DOHH2 (cell line): ENCODE measurements around the gene PCNX2.
A peak's percentile ranks its signal among the peaks of the same experiment; 100 is the strongest.

ENCODE experiments used
- H3F3A ChIP-seq: fragments of 200-600 bp; sonication (generic), shearing (Covaris generic); 2 replicates; pipeline ENCODE4 v1.6.0; 2016; ENCODE audit warnings: antibody characterized with exemption, mild to moderate bottlenecking; ENCODE audit not compliant: control insufficient read depth, insufficient read depth
- H3K27ac ChIP-seq: fragments of 200-600 bp; sonication (generic); 2 replicates; pipeline ENCODE4 v1.5.1; 2014; ENCODE audit warnings: low read depth, mild to moderate bottlenecking, low read length, moderate library complexity
- H3K27me3 ChIP-seq: fragments of 200-600 bp; sonication (generic); 2 replicates; pipeline ENCODE4 v1.6.1; 2014; ENCODE audit warnings: mild to moderate bottlenecking, low read length, mixed read lengths; ENCODE audit not compliant: control insufficient read depth
- H3K36me3 ChIP-seq: fragments of 200-600 bp; sonication (generic); 2 replicates; pipeline ENCODE4 v1.6.1; 2014; ENCODE audit warnings: mild to moderate bottlenecking, low read length, moderate library complexity, mixed read lengths; ENCODE audit not compliant: control insufficient read depth
- H3K4me1 ChIP-seq: fragments of 200-600 bp; sonication (generic); 2 replicates; pipeline ENCODE4 v1.6.1; 2014; ENCODE audit warnings: mild to moderate bottlenecking, low read length, mixed read lengths; ENCODE audit not compliant: control insufficient read depth
- H3K4me2 ChIP-seq: fragments of 200-600 bp; sonication (generic); 2 replicates; pipeline ENCODE4 v1.6.0; 2014; ENCODE audit warnings: mild to moderate bottlenecking, low read length, moderate library complexity
- H3K4me3 ChIP-seq: fragments of 200-600 bp; sonication (generic); 2 replicates; pipeline ENCODE4 v1.5.1; 2014; ENCODE audit warnings: mild to moderate bottlenecking, low read length, mixed read lengths
- H3K79me2 ChIP-seq: fragments of 200-600 bp; sonication (generic); 2 replicates; pipeline ENCODE4 v1.6.1; 2014; ENCODE audit warnings: mild to moderate bottlenecking, low read length, mixed read lengths; ENCODE audit not compliant: control insufficient read depth
- H3K9me2 ChIP-seq: fragments of 200-600 bp; sonication (generic); replicated peaks from 2 replicates; pipeline ENCODE4 v1.6.1; 2014; ENCODE audit warnings: mild to moderate bottlenecking, low read length, mixed read lengths; ENCODE audit not compliant: control insufficient read depth
- H3K9me3 ChIP-seq: fragments of 200-600 bp; sonication (generic); 2 replicates; pipeline ENCODE4 v1.6.1; 2014; ENCODE audit warnings: antibody characterized with exemption, low read length, mixed read lengths; ENCODE audit not compliant: control insufficient read depth, insufficient read depth
- H4K20me1 ChIP-seq: fragments of 200-600 bp; sonication (generic); 2 replicates; pipeline ENCODE4 v1.6.0; 2014; ENCODE audit warnings: low read depth, mild to moderate bottlenecking, antibody characterized with exemption, low read length, moderate library complexity; ENCODE audit not compliant: control insufficient read depth, insufficient read depth
- CTCF ChIP-seq: fragments of 200-600 bp; sonication (generic); IDR thresholded peaks from one replicate; pipeline ENCODE4 v1.5.1; 2014; ENCODE audit warnings: antibody characterized with exemption, mild to moderate bottlenecking, low read depth, low read length; ENCODE audit not compliant: poor library complexity, severe bottlenecking
- EZH2phosphoT487 ChIP-seq: fragments of 200-600 bp; sonication (generic); IDR thresholded peaks from 2 replicates; pipeline ENCODE4 v1.6.1; 2017; ENCODE audit warnings: borderline replicate concordance, mild to moderate bottlenecking, antibody characterized with exemption, low read length, moderate library complexity, mixed read lengths

PCNX2 gene

DNA sequence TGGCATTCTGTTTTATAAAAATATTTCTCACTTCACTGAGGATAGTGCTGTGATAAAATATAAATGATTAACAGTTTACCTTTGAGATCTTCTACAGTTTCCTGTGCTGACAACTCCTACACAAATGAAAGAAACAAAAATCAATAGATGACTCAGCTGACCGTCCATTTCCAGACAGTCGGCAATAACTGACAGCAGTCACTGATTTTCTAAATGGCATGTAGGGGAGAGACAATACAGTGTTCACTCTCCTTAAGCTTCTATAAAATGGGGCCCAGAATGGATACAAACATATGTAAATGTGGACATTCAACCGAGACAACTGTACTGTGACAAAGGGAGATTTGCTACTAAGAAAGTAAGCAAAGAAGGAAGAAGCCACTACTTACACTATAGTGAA lies 34.3 kb downstream of the PCNX2 start:
- peaks cover 11% of the 10 kb centered on the region for H3K4me1 ChIP-seq
- no peaks in the 10 kb centered on the region for H3K9me3 ChIP-seq
- peak overlapping the region; percentile 27; the same call in 1 of the 2 replicates for H3K4me2 ChIP-seq
- H3K9me2 ChIP-seq: no peaks in the 10 kb centered on the region
- no peak overlapping the region for H3K27ac ChIP-seq
- H3F3A ChIP-seq: no peaks in the 10 kb centered on the region
- H3K79me2 ChIP-seq: no peaks in the 10 kb centered on the region
- peaks cover 8% of the 10 kb centered on the region for H3K36me3 ChIP-seq
- no peak overlapping the region for H3K4me3 ChIP-seq
- H3K27me3 ChIP-seq: no peaks in the 10 kb centered on the region
- no peak for TF ChIP-seq EZH2phosphoT487
- no peak for TF ChIP-seq CTCF
- H4K20me1 ChIP-seq: no peaks in the 10 kb centered on the region

DNA sequence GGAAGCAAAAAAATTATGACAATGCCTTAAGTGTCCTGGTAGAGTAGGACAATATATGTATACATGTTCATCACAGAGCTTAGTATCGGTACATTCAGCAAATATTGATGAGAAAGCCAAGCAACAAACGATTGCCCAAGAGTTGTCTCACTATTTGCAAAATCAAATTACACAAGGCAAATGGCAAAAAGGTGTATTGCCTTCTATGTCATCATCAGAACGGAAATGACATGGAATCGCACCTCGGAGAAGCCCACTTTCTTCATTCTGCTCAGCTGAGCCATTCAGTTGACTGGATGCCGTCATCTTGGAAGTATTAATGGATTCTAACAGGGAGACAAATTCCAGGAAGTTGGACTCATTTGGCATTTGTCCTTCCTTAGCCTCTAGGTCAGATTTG lies 37.7 kb downstream of the PCNX2 start:
- H3K27ac ChIP-seq: no peak overlapping the region
- H3K36me3 ChIP-seq: peaks cover 8% of the 10 kb centered on the region
- TF ChIP-seq CTCF: no peak
- TF ChIP-seq EZH2phosphoT487: no peak
- no peak overlapping the region for H3K4me2 ChIP-seq
- H3K9me3 ChIP-seq: no peaks in the 10 kb centered on the region
- no peaks in the 10 kb centered on the region for H3K9me2 ChIP-seq
- H3K79me2 ChIP-seq: no peaks in the 10 kb centered on the region
- no peaks in the 10 kb centered on the region for H3F3A ChIP-seq
- no peak overlapping the region for H3K4me3 ChIP-seq
- no peaks in the 10 kb centered on the region for H3K27me3 ChIP-seq
- H4K20me1 ChIP-seq: no peaks in the 10 kb centered on the region
- H3K4me1 ChIP-seq: peaks cover 11% of the 10 kb centered on the region

DNA sequence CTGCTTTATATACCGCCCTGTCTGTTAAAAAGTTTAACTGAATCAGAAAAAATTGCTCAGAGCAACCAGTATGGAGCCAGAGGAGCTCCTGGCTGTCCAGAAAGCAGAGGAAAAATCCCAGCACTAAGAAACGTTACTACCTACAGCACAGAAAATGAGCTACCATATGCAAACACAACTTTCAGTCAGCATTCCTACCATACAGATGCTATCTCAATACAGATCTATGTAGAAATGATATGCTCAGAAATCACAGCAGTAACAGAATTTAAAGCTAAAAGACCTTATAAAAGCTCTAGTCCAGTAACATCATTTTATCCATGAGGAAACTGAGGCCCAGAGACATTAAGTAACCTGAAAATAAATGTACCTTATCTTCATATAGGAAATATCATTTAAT lies 38.7 kb downstream of the PCNX2 start:
- Histone ChIP-seq H3K4me2 (no peak overlapping the region), H3K27ac (no peak overlapping the region), H4K20me1 (no peaks in the 10 kb centered on the region), H3K4me3 (no peak overlapping the region), H3K9me2 (no peaks in the 10 kb centered on the region), H3K4me1 (peaks cover 8% of the 10 kb centered on the region), H3K27me3 (no peaks in the 10 kb centered on the region), H3K9me3 (no peaks in the 10 kb centered on the region), H3K79me2 (no peaks in the 10 kb centered on the region), H3K36me3 (peaks cover 11% of the 10 kb centered on the region), H3F3A (no peaks in the 10 kb centered on the region)
- TF ChIP-seq CTCF: no peak

- H3K4me1 ChIP-seq: peaks cover 2% of the 10 kb centered on the region
- no peak overlapping the region for H3K4me3 ChIP-seq
- H4K20me1 ChIP-seq: no peaks in the 10 kb centered on the region
- peaks cover 11% of the 10 kb centered on the region for H3K36me3 ChIP-seq
- no peaks in the 10 kb centered on the region for H3K9me2 ChIP-seq
- no peak overlapping the region for H3K27ac ChIP-seq
- TF ChIP-seq CTCF: no peak
- no peak for TF ChIP-seq EZH2phosphoT487
- H3F3A ChIP-seq: no peaks in the 10 kb centered on the region
- H3K79me2 ChIP-seq: no peaks in the 10 kb centered on the region
- H3K4me2 ChIP-seq: no peak overlapping the region
- H3K9me3 ChIP-seq: no peaks in the 10 kb centered on the region
- no peaks in the 10 kb centered on the region for H3K27me3 ChIP-seq
Measured at GRCh38 chr1:233256191-233256590, 39.3 kb downstream of the PCNX2 start.
